A673 (cell line): ENCODE data around the gene RUNX2. TPM values are rescaled to one million over a fixed set of nuclear protein-coding genes. Genes with fewer than 3 reads are reported as not detected.

Experiments used
- BruUV-seq: library from RNA; stranded (reverse); fragments of 400-500 nt; replicated peaks from 2 replicates; lab custom pipeline; 2021; lab: Mats Ljungman, UMichigan
- CTCF ChIA-PET: fragments of 300-600 bp; sonication (Branson Sonifier 250); formaldehyde crosslinking; loops from one replicate; lab custom pipeline; 2022; ENCODE audit warnings: antibody characterized with exemption; lab: Charles Lee
- POLR2A ChIA-PET: fragments of 300-600 bp; sonication (Branson Sonifier 250); formaldehyde crosslinking; loops from one replicate; lab custom pipeline; 2022; ENCODE audit warnings: antibody characterized with exemption; ENCODE audit not compliant: low non-redundant PET; lab: Charles Lee
- DNase-seq: peaks from one replicate; pipeline ENCODE4 v3.0.0-alpha.2; 2015; ENCODE audit warnings: low spot score
- H3K27ac ChIP-seq: fragments of 200-600 bp; sonication (generic); 2 replicates; pipeline ENCODE4 v1.5.1; 2016; ENCODE audit warnings: mixed run types, low read depth, mild to moderate bottlenecking, mixed read lengths, antibody characterized with exemption, low read length; ENCODE audit not compliant: poor library complexity, severe bottlenecking
- H3K27me3 ChIP-seq: fragments of 200-600 bp; sonication (generic); replicated peaks from 2 replicates; pipeline ENCODE4 v1.6.1; 2017; ENCODE audit warnings: mixed run types, low read depth, mild to moderate bottlenecking, mixed read lengths, antibody characterized with exemption, low read length; ENCODE audit not compliant: insufficient read depth, poor library complexity
- H3K36me3 ChIP-seq: fragments of 200-600 bp; sonication (generic); 2 replicates; pipeline ENCODE4 v1.6.1; 2016; ENCODE audit warnings: mixed run types, mild to moderate bottlenecking, mixed read lengths, antibody characterized with exemption, low read length; ENCODE audit not compliant: insufficient read depth, poor library complexity, severe bottlenecking
- H3K4me1 ChIP-seq: fragments of 200-600 bp; sonication (generic); 2 replicates; pipeline ENCODE4 v1.6.1; 2017; ENCODE audit warnings: mixed run types, mild to moderate bottlenecking, mixed read lengths, antibody characterized with exemption, low read length; ENCODE audit not compliant: insufficient read depth, poor library complexity, severe bottlenecking
- H3K4me3 ChIP-seq: fragments of 200-600 bp; sonication (generic); 2 replicates; pipeline ENCODE4 v1.5.1; 2016; ENCODE audit warnings: low read depth, mixed run types, mild to moderate bottlenecking, mixed read lengths, low read length; ENCODE audit not compliant: poor library complexity, severe bottlenecking
- H3K9me3 ChIP-seq: fragments of 200-600 bp; sonication (generic); 2 replicates; pipeline ENCODE4 v1.6.1; 2016; ENCODE audit warnings: mixed run types, low read depth, mild to moderate bottlenecking, mixed read lengths, antibody characterized with exemption, low read length; ENCODE audit not compliant: poor library complexity, severe bottlenecking
- EZH2 ChIP-seq: fragments of 200-600 bp; sonication (generic); IDR thresholded peaks from 2 replicates; pipeline ENCODE4 v1.6.1; 2017; ENCODE audit warnings: borderline replicate concordance, low read depth, mild to moderate bottlenecking, mixed read lengths, antibody characterized with exemption, low read length; ENCODE audit not compliant: poor library complexity, severe bottlenecking
- intact Hi-C: fragments of 100-400 bp; cut with micrococcal nuclease; formaldehyde crosslinking; loops from one replicate; pipeline ENCODE4 v1.10.0; 2022; ENCODE audit not compliant: unreplicated experiment
- total RNA-seq: library from RNA; stranded (reverse); gene quantifications from 2 replicates; pipeline ENCODE4 v1.2.3, GENCODE V29; 2021
- TF ChIP-seq, protein P1 (sequence below): fragments of 300-800, 200-600 bp; sonication (generic); conservative IDR thresholded peaks from 2 replicates; pipeline ENCODE4 v1.5.1; 2017; ENCODE audit warnings: low read depth, mild to moderate bottlenecking, antibody characterized with exemption, low read length, moderate library complexity, mixed read lengths

RUNX2 gene
- total RNA-seq, 1 experiment from 2014 or later: 4.9 TPM

- TF ChIP-seq EZH2: no peak
- TF ChIP-seq, protein P1, sequence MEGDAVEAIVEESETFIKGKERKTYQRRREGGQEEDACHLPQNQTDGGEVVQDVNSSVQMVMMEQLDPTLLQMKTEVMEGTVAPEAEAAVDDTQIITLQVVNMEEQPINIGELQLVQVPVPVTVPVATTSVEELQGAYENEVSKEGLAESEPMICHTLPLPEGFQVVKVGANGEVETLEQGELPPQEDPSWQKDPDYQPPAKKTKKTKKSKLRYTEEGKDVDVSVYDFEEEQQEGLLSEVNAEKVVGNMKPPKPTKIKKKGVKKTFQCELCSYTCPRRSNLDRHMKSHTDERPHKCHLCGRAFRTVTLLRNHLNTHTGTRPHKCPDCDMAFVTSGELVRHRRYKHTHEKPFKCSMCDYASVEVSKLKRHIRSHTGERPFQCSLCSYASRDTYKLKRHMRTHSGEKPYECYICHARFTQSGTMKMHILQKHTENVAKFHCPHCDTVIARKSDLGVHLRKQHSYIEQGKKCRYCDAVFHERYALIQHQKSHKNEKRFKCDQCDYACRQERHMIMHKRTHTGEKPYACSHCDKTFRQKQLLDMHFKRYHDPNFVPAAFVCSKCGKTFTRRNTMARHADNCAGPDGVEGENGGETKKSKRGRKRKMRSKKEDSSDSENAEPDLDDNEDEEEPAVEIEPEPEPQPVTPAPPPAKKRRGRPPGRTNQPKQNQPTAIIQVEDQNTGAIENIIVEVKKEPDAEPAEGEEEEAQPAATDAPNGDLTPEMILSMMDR: no peak
- Histone ChIP-seq H3K36me3 (no peaks in the 10 kb centered on the region), H3K4me3 (no peak overlapping the region), H3K27me3 (no peaks in the 10 kb centered on the region), H3K27ac (no peak overlapping the region), H3K9me3 (no peaks in the 10 kb centered on the region), H3K4me1 (no peaks in the 10 kb centered on the region)
- ChIA-PET CTCF (no interaction called here), POLR2A (no interaction called here)
- intact Hi-C loops: no loop called here
- BruUV-seq: no TSS peak
- no peak for DNase-seq
Measured at GRCh38 chr6:45637611-45638257, 309.6 kb downstream of the RUNX2 start.

DNA sequence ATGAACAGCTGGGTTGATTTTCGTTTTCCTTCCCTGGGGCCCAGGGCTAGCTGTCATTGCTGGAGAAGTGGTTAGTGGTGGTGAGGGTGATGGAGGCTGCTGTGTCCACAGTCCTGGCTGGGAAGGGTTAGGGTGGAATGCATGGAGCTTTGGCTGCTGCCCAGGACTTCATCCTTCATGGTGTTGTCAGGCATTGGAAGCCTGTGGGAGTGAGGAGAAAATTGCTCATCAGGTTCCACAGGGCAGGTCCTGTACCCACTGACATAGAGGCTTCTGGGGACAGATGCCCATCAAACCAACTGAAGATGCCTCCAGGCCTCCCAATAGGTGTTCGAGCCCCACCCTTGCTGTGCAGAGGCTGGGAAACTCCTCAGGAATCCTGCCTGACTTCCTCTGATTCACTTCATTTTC lies 312.0 kb downstream of the RUNX2 start:
- POLR2A ChIA-PET: no interaction called here
- BruUV-seq: no TSS peak

DNA sequence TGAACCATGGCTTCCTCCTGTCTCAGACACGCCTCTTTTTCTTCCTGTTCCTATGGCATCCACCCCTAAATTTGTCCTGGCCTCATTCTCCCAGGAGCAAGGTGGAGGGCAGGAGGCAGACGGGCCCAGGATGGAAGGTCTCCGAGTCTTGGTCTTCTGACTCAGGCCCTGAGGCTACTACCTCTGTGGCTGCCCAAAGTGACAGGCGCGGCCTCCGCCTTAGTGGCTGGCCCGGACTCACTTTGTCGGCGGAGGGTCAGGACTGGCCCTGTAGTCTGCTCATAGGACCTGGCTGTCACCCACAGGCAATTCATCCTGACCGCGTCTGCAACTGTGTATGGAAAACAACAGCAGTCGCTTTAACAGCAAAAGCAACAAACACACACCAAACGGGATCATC lies 312.7 kb downstream of the RUNX2 start:
- no peaks in the 10 kb centered on the region for H3K4me1 ChIP-seq
- no peaks in the 10 kb centered on the region for H3K36me3 ChIP-seq
- POLR2A ChIA-PET: no interaction called here
- H3K9me3 ChIP-seq: no peaks in the 10 kb centered on the region
- intact Hi-C loops: no loop called here
- CTCF ChIA-PET: no interaction called here
- BruUV-seq: no TSS peak
- TF ChIP-seq, protein P1: no peak
- TF ChIP-seq EZH2: no peak
- no peaks in the 10 kb centered on the region for H3K27me3 ChIP-seq
- H3K4me3 ChIP-seq: no peak overlapping the region
- no peak for DNase-seq
- H3K27ac ChIP-seq: no peak overlapping the region

More for the DNA sequence above, 312.0 kb downstream of the RUNX2 start:
- DNase-seq: no peak
- no peak overlapping the region for H3K27ac ChIP-seq
- CTCF ChIA-PET: no interaction called here
- intact Hi-C loops: no loop called here
- H3K9me3 ChIP-seq: no peaks in the 10 kb centered on the region
- H3K27me3 ChIP-seq: no peaks in the 10 kb centered on the region
- H3K4me3 ChIP-seq: no peak overlapping the region
- no peaks in the 10 kb centered on the region for H3K36me3 ChIP-seq
- H3K4me1 ChIP-seq: no peaks in the 10 kb centered on the region
- no peak for TF ChIP-seq EZH2
- TF ChIP-seq, protein P1: no peak
